Fibroblast of pulmonary artery (primary cell): ENCODE data around the gene TRIP4.
"Not testable (repeated sequence)": the region's sequence is repeated elsewhere in the genome, so short reads cannot be mapped to it uniquely, and the experiment has no call there.

Experiments
- DNase-seq: peaks from one replicate; pipeline ENCODE4 v3.0.0-alpha.2; 2010; ENCODE audit warnings: low read depth
- H3K4me3 ChIP-seq: replicated peaks from 2 replicates; pipeline ENCODE4 v1.5.1; 2011; ENCODE audit warnings: low read depth, mild to moderate bottlenecking, control low read depth, low read length, moderate library complexity
- TF ChIP-seq, protein P1 (sequence below): IDR thresholded peaks from 2 replicates; pipeline ENCODE4 v1.5.1; 2011; ENCODE audit warnings: mild to moderate bottlenecking, control low read depth, low read length, inconsistent platforms; ENCODE audit errors: missing control alignments

TRIP4 gene

DNA sequence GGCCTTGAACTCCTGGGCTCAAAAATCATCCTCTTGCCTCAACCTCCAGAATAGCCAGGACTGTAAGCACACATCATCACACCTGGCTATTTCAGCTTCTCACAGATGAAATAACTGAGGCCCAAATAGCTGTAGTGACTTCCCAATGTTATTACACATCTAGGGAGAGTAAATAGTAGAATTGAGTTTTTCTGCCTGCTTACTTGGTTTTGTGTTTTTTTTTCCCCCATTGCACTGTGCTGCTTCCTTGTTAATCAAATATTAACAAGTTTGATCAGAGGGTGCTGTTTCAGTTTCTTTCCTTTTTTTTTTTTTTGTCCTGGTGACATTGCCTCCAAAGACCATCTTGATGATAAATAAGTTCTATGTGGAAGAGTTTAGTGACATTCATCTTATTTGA is 96.1 kb downstream of the TRIP4 start:
- no peak for DNase-seq
- TF ChIP-seq, protein P1, sequence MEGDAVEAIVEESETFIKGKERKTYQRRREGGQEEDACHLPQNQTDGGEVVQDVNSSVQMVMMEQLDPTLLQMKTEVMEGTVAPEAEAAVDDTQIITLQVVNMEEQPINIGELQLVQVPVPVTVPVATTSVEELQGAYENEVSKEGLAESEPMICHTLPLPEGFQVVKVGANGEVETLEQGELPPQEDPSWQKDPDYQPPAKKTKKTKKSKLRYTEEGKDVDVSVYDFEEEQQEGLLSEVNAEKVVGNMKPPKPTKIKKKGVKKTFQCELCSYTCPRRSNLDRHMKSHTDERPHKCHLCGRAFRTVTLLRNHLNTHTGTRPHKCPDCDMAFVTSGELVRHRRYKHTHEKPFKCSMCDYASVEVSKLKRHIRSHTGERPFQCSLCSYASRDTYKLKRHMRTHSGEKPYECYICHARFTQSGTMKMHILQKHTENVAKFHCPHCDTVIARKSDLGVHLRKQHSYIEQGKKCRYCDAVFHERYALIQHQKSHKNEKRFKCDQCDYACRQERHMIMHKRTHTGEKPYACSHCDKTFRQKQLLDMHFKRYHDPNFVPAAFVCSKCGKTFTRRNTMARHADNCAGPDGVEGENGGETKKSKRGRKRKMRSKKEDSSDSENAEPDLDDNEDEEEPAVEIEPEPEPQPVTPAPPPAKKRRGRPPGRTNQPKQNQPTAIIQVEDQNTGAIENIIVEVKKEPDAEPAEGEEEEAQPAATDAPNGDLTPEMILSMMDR: no peak
- no peak overlapping the region for H3K4me3 ChIP-seq

GRCh38 chr15:64485796-64486195 is 98.2 kb downstream of the TRIP4 start:
- DNase-seq: no peak
- H3K4me3 ChIP-seq: no peak overlapping the region
- TF ChIP-seq, protein P1: no peak

GRCh38 chr15:64490598-64491259 is 103.1 kb downstream of the TRIP4 start:
- DNase-seq: peak; percentile 28
- TF ChIP-seq, protein P1: no peak
- H3K4me3 ChIP-seq: no peak overlapping the region

GRCh38 chr15:64493641-64494040 is 106.0 kb downstream of the TRIP4 start:
- TF ChIP-seq, protein P1: no peak
- DNase-seq: no peak
- H3K4me3 ChIP-seq: no peak overlapping the region

DNA sequence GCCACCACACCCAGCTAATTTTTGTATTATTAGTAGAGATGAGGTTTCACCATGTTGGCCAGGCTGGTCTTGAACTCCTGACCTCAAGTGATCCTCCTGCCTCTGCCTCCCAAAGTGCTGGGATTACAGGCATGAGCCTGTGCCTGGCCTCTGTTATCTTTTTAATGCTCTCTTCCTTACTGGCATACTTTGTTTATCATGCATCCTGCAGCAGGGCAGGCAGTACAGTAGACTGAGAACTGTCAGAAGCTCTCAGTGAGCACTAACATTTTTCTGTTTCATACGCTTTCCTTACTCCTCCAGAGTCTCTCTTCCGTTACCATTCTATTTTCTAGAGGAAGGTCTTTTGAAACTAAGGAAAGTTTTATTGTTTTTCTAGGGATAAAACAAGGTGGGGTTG is 108.3 kb downstream of the TRIP4 start:
- DNase-seq: not testable (repeated sequence)

GRCh38 chr15:64500695-64501395 is 113.2 kb downstream of the TRIP4 start:
- DNase-seq: no peak
- TF ChIP-seq, protein P1: no peak
- H3K4me3 ChIP-seq: no peak overlapping the region

More for the DNA sequence above, 108.3 kb downstream of the TRIP4 start:
- H3K4me3 ChIP-seq: not testable (repeated sequence)

- no peak overlapping the region for H3K4me3 ChIP-seq
- TF ChIP-seq, protein P1: no peak
- DNase-seq: no peak
Measured at GRCh38 chr15:64501396-64501715, 113.7 kb downstream of the TRIP4 start.
